Psoas muscle (tissue), 8 donors: ENCODE data around the gene MYO1D. TPM values are rescaled to one million over a fixed set of nuclear protein-coding genes. Genes with fewer than 3 reads are reported as not detected.

Source experiments
- ATAC-seq, 4 donors: fragments of 200-7000 bp; cut with Tn5 transposase; one replicate each; pipeline ENCODE4 v1.9.1; 2020; ENCODE audit warnings: moderate library complexity in 3 of 4, mild to moderate bottlenecking in 2 of 4
- DNase-seq, 2 donors: peaks; one replicate each; pipeline ENCODE4 v3.0.0-alpha.2; 2020
- H3K27ac ChIP-seq: fragments of 200-600 bp; one replicate; pipeline ENCODE4 v1.8.0; 2022
- H3K27me3 ChIP-seq, 3 donors: fragments of 200-600 bp in 1 of 3; one replicate each; pipeline versions ENCODE4 v1.6.1 to v1.8.0; 2013 to 2022; ENCODE audit warnings: low read length in 2 of 3, mild to moderate bottlenecking in 2 of 3, moderate library complexity in 1 of 3; ENCODE audit not compliant: insufficient read depth in 3 of 3
- H3K36me3 ChIP-seq, 2 donors: fragments of 200-600 bp in 1 of 2; one replicate each; pipeline versions ENCODE4 v1.6.1 to v1.8.0; 2013 to 2022; ENCODE audit warnings: low read depth in 1 of 2, mild to moderate bottlenecking in 1 of 2, moderate library complexity in 1 of 2; ENCODE audit not compliant: insufficient read depth in 1 of 2
- H3K4me1 ChIP-seq: fragments of 200-600 bp; one replicate; pipeline ENCODE4 v1.8.0; 2022
- H3K4me3 ChIP-seq: fragments of 200-600 bp; one replicate; pipeline ENCODE4 v1.8.0; 2022; ENCODE audit warnings: mild to moderate bottlenecking
- H3K9me3 ChIP-seq: fragments of 200-600 bp; one replicate; pipeline ENCODE4 v1.8.0; 2022
- CTCF ChIP-seq: fragments of 200-600 bp; IDR thresholded peaks from one replicate; pipeline ENCODE4 v1.8.0; 2022; ENCODE audit warnings: antibody characterized with exemption
- WGBS, 3 donors: extraction: QIAGEN DNeasy Blood & Tissue Kit; methylation state at CpG; one replicate each; pipeline versions ENCODE4 v1.1.6 to v1.1.7; 2013; 5-methylcytosine and 5-hydroxymethylcytosine counted together
- intact Hi-C, 2 donors: fragments of 100-400 bp; cut with DNase I; formaldehyde crosslinking; loops; one replicate each; pipeline versions ENCODE4 v1.11.0 to v1.14.2; 2022
- polyA plus RNA-seq, 3 donors: library from polyadenylated mRNA; stranded (reverse); fragments of 200-250 nt; gene quantifications; one replicate each; pipeline ENCODE4 v1.2.3, GENCODE V29; 2013
- total RNA-seq, 4 donors: library from RNA; stranded (reverse); fragmentation: NEBNext Ultra II Directional in 2 of 4; extraction: Animal tissue kit (Norgen Biotek cat#: 25700) in 2 of 4; gene quantifications; one replicate each; pipeline versions ENCODE4 v1.2.1 to v1.2.4, GENCODE V29; 2021 to 2023
- donor health status: healthy with polysubstance abuse.
- donor health status: DM: no; HTN: no; CAD: no; lungs with moderate emphysema.
- donor health status: Bipolar disorder and iron deficiency.
- donor health status: healthy.
- donor health status: DM: yes; HTN: yes; CAD: no.
- donor health status: DM: no; HTN: no; CAD: no.
- donor health status: DM: no; HTN: no; CAD: no.
- donor health status: DM: yes; HTN: yes; CAD: no.

MYO1D gene
- total and polyA plus RNA-seq, 7 donors = 1.8 to 5.9 (median 4.1) TPM

GRCh38 chr17:32731556-32732295 lies 145.2 kb downstream of the MYO1D start:
- Histone ChIP-seq H3K27ac (no peak overlapping the region), H3K4me3 (no peak overlapping the region), H3K9me3 (no peaks in the 10 kb centered on the region), H3K4me1 (no peaks in the 10 kb centered on the region), H3K27me3 (peaks cover 0 to under 1% (median 0%) of the 10 kb centered on the region in 3 donors), H3K36me3 (no peaks in the 10 kb centered on the region)
- no peak for TF ChIP-seq CTCF
- 85 to 89% (median 87%) methylated on average over 13 of the region's 13 CpGs for WGBS, 3 donors
- intact Hi-C loops = no loop called here
- DNase-seq = no peak
- ATAC-seq = no peak

GRCh38 chr17:32727681-32728080 lies 149.2 kb downstream of the MYO1D start:
- no peak for DNase-seq
- H3K36me3 ChIP-seq = no peaks in the 10 kb centered on the region
- ATAC-seq = no peak
- H3K27ac ChIP-seq = no peak overlapping the region
- H3K4me3 ChIP-seq = no peak overlapping the region
- no peaks in the 10 kb centered on the region for H3K9me3 ChIP-seq
- no peaks in the 10 kb centered on the region for H3K4me1 ChIP-seq
- no peak for TF ChIP-seq CTCF
- intact Hi-C loops = no loop called here
- no peaks in the 10 kb centered on the region for H3K27me3 ChIP-seq

GRCh38 chr17:32725697-32726096 lies 151.2 kb downstream of the MYO1D start:
- intact Hi-C loops = no loop called here
- 89 to 94% (median 92%) methylated on average over 1 of the region's 1 CpG for WGBS, 3 donors
- Histone ChIP-seq H3K9me3 (no peaks in the 10 kb centered on the region), H3K4me1 (no peaks in the 10 kb centered on the region), H3K27me3 (no peaks in the 10 kb centered on the region), H3K27ac (no peak overlapping the region), H3K4me3 (no peak overlapping the region), H3K36me3 (no peaks in the 10 kb centered on the region)
- no peak for TF ChIP-seq CTCF
- DNase-seq = no peak
- no peak for ATAC-seq

GRCh38 chr17:32723310-32723955 lies 153.5 kb downstream of the MYO1D start:
- no peak for DNase-seq
- no peaks in the 10 kb centered on the region for H3K4me1 ChIP-seq
- no peak for TF ChIP-seq CTCF
- H3K27me3 ChIP-seq = no peaks in the 10 kb centered on the region
- 34 to 41% (median 41%) methylated on average over 5 of the region's 5 CpGs for WGBS, 3 donors
- H3K9me3 ChIP-seq = no peaks in the 10 kb centered on the region
- intact Hi-C loops = no loop called here
- H3K36me3 ChIP-seq = no peaks in the 10 kb centered on the region
- H3K27ac ChIP-seq = no peak overlapping the region
- no peak overlapping the region for H3K4me3 ChIP-seq
- no peak for ATAC-seq
